C4-2B (cell line): ENCODE results near the gene MORC4.

Source experiments
- H3K27ac ChIP-seq: fragments of 450-650 bp; 2 replicates; pipeline ENCODE4 v1.5.1; 2017
- CTCF ChIP-seq: fragments of 450-650 bp; conservative IDR thresholded peaks from 2 replicates; pipeline ENCODE4 v1.5.1; 2017; ENCODE audit warnings: mild to moderate bottlenecking
- ZFX ChIP-seq: fragments of 450-650 bp; IDR thresholded peaks from 2 replicates; pipeline ENCODE4 v1.6.1; 2017

Gene MORC4

GRCh38 chrX:106912864-106913263, 87.1 kb downstream of the MORC4 start:
- TF ChIP-seq CTCF: no peak
- TF ChIP-seq ZFX: no peak
- no peak overlapping the region for H3K27ac ChIP-seq

DNA sequence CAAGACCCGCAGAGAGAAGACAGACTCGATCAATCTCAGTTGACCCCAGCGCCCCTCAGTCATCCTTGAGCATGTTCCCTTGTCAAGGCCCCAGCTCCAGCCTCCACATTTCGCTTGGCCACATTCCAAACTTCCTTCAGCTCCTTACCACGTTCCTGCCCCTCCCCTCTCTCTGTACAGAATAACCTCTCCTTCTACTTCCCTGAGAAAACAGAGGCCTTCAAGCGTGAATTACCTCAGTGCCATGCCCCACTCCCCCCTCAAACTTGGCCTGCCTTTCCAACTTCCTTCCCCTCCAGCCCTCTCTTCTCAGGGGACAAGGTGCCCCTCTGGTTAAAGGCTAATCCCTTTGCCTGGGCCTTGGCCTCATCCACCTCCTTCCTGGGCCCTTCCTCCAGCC, 93.7 kb downstream of the MORC4 start:
- H3K27ac ChIP-seq: no peak overlapping the region
- no peak for TF ChIP-seq CTCF
- TF ChIP-seq ZFX: no peak

- H3K27ac ChIP-seq: no peak overlapping the region
- TF ChIP-seq ZFX (no peak), CTCF (no peak)
These were observed 94.8 kb downstream of the MORC4 start for GRCh38 chrX:106905064-106905708.

DNA sequence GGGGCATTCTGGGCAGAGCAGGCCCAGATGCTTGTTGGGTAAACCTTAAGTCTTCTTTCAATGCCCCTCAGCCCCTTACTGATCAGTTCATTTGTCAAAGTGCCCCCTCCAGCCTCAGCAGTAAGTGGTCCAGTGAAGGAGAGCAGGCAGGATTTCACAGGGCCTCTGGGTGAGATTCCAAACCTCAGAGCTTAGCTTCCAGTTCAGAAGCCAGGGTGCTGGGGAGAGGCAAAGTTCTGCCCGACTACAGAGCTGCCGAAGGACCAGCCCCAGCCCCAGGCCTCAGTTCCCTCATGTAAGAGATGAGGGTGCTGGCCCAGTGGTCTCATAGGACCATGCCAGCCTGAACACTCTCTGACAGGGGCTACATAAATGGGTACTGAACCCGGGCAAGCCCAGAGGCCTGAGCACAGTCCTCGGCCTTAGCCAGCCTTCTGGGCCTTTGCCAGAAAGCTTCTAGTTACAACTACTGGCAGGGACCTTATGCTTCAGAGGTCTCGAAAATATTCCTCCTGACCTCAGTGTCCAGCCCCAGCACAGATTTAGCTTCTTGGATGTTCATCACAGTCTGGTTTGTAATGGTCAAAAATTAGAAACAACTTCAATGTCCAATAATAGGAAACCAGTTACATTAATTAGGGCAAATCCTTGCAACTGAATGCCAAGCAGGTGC, 96.0 kb downstream of the MORC4 start:
- no peak overlapping the region for H3K27ac ChIP-seq
- TF ChIP-seq CTCF: no peak
- TF ChIP-seq ZFX: no peak

DNA sequence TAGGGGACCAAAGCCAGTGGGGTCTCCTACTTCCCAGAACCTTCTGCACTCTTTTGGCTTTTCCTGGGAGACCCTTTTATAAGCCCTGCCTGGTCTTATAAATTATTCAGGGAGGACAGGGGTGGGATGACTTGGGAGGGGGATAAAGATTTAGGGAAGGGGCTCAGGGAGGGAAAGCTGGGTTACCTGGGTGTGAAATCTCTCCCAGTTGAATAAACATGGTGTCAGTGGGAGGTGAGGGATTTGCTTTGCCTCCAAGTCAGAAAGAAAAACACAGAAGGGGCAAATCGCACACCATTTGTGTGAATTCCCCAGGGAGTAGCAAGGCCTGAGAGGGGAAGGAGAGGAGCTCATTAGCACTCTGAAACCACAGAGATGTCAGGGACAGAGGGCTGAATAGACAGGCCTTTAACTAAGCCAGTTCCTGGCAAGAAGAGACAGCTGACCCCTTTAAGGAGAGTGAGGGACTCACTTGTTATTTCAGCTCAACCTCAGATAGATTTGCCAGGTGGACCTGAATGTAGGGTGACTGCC, 96.7 kb downstream of the MORC4 start, which contains the start of gene RIPPLY1:
RIPPLY1 (minus strand) TSS at position 51 of the 534 bp plus-strand sequence. CDS start 54 bp downstream, outside the sequence.
- TF ChIP-seq ZFX (no peak), CTCF (no peak)
- H3K27ac ChIP-seq: no peak within 1 kb of the TSS

DNA sequence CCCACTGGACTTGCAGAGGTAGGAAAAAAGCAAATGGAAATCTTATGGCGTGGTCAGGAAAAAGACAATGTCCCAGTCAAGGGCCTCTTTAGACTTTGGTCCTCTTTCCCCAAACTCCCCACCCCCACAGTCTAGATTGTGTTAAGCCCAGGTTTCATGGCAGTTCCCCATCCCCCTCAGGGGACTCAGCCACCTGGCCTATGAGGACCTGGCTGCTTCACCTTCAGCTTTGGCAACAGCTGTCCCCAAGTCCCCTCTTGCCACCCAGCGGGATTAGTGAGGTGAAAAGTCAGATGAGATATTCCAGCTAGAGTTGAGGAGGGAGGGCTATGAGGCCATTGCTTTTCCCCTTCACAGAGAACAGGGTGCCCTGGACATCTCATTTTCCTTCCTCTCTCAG, 97.3 kb downstream of the MORC4 start:
- TF ChIP-seq CTCF (no peak), ZFX (no peak)
- H3K27ac ChIP-seq: no peak overlapping the region

DNA sequence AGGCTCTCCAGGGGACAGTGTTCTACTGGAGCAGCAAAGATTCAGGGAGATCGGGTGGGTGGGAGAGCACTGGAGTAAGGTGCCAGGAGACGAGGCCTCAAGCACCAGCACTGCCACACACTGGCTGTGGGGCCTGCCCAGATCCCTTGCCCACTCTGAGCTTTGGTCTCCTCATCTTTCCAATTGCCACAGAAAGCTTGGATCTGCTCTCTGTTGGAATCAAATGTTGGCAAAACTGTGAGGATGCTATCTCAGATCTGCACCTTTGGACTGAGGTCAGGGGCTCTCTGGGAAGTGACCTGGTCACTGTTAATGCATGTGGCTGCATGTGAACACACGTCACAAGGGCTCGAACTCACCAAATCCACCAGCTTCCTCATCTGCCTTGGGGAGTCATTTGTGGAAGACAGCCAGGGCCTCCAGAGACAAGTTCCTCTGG, 98.2 kb downstream of the MORC4 start:
- H3K27ac ChIP-seq: no peak overlapping the region
- TF ChIP-seq ZFX: no peak
- TF ChIP-seq CTCF: no peak
